A549 treated with Mapracorat at 1 μM for 4 hours (cell line): ENCODE results near the gene EIF3I. TPM values are rescaled to one million over a fixed set of nuclear protein-coding genes. Genes with fewer than 3 reads are reported as not detected.

Source experiments
- total RNA-seq: library from RNA; stranded (reverse); fragments of 200-300 nt; extraction: Qiagen RNA extraction; gene quantifications from 5 replicates; pipeline ENCODE4 v1.2.3, GENCODE V29; 2022

Gene EIF3I
- total RNA-seq = 258 to 281 TPM (median 272 TPM) in 5 replicates

DNA sequence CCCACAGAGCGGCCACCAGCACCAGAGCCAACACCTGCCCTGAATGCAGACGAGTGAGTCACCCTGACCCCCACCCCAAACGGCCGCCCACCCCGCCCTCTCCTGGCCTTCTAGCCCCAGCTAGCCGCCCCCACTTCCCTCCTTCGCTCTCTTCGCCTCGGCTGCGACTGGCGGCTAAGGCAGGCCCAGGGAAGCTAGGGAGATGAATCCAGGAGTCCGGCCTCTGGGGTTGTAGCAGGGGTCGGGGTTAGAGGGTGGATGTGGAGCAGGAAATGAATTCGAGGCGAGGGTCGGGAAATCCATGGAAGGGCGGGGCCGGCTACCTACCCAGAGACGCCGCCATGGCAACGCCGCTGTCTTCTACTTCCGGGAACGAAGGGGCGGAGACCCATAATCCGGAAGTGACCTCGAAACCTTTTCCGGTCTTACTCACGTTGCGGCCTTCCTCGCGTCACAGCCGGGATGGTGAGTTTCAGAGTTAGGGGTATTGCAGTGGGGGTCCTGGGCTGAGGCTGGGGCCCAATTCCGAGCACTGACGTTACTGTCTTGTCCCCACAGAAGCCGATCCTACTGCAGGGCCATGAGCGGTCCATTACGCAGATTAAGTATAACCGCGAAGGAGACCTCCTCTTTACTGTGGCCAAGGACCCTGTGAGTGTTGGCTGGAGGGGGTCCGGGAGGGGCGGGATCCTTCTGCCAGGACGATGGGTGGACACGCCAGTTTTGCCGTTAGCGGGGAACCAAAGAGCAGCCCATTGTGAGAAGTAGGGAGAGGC is at the start of gene EIF3I, which contains the start of gene TMEM234:
Gene EIF3I, plus strand, starts transcription at position 428 of the 776 bp plus-strand sequence. Its CDS starts 35 bp downstream, at position 463.
Gene TMEM234, minus strand, starts transcription at position 374 of the 776 bp plus-strand sequence. Its CDS starts 31 bp downstream, at position 343.

DNA sequence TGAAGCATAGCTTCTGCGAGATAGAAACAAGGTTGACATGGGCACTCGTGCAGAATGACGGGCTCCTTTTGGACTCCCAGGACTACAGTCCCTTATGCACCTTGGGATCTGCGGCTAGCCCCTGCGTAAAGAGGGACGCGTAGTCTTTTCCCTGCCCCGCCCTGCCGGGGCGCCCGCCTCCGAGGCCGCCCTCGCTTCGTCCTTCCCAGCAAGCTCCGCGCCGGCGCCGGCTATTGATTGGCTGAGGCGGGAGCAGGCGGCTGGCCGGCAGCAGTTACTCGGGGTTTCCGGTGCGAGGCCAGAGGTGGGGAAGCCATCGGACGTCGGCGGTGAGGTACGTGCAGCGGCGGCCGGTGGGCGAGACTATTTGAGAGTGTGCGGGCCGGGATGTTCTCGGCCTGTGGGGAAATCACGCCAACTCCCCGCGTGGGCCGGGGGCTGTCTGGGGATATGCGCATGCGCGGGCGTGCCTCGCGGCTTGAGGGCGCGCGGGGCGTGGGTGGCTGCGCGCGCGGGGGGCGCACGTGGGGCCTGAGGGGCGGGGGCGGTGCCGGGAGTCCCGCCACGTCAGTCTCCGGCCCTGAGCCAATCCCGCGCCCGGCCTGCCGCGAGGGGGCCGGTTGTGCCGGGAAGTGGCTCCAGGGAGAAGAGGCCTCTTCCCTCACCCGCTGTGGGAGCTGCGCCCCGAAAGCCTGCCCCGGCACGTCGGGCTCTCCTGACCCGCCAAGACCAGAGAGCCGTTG is 42.6 kb upstream of the EIF3I start, which contains the start of gene TXLNA:
Gene TXLNA, plus strand, starts transcription at position 233 of the 743 bp plus-strand sequence. CDS start 671 bp downstream, outside the sequence.

DNA sequence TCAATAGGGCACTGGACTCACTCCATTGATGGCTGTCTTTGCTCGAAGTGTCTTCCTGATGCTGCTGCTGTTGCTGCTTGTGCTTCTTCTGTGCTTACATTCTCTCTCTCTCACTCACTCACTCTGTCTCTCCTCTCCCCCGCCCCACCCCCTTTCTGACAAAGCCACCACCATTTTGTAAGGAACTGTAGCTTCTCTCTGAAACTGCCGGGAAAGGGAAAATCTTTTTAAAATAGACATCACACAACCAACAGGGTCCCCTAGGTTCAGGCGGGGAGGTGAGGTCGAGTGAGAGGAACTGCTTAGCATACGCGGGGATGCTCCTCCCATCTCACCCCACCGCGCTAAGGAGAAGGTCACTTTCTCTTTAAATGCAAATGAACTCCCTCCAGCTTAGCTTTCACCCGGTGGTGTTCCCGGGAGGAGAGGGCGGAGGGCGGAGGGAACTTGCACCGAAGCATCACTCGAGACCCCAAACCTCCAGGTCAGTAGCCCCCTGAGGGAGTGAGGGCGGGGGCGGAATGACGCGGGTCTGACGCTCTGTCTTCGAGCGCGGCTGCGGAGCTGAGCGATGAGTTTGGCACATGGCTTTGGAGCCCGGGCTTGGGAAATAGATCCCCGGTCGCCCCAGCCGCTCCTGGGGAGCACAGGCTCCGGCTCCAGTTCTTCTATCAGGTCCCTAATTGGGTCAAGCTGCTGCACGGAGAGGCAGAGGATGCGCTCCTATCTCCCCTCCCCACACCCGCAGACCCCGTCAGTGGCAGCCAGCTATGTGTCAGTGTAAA is 21.8 kb upstream of the EIF3I start, which contains the start of gene CCDC28B:
Gene CCDC28B, plus strand, starts transcription at position 370 of the 785 bp plus-strand sequence. CDS start 1,341 bp downstream, outside the sequence.

DNA sequence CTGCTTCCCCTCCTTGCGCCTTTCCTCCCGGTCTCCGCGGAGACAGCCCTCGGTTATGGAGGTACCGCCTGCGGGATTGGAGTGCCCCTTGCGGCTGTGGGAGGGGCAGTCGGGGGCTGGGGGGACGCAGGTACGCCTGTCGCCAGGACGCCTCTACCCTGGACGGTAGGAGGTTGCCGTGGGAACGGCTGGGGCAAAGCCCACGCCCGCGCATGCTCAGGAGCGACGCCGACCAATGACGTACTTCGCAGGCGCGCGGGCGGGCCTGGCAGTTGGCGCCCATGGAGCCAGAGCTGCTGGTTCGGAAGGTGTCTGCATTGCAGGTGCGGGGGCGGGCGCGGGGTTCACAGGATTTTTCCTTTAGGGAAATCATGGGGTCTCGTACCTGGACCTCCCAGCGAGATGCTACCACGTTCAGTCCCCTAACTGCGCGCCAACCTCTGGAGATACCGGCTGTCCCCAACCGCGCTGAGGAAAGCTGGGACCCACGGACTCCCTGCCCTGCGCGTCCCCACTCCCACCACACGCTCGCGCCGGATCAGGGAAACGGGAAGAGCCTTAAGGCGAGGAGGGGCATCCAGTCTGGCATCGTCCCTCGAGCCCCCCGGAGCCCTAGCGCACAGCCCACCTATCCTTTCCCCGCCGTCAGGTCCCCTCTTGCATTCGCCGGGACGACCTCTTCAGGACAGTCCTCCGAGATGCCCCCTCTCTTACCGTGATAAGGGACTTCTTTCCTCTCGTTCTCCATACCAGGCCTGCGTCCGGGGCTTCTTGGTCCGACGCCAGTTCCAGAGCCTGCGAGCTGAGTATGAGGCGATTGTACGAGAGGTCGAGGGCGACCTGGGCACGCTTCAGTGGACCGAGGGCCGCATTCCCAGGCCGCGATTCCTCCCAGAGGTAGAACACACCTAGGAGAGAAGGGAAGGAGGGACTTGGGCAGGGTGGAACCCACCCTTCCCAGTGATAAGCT is 16.5 kb upstream of the EIF3I start, which contains the start of gene IQCC:
Gene IQCC, plus strand, starts transcription at position 271 of the 970 bp plus-strand sequence. Its CDS starts 11 bp downstream, at position 282.

DNA sequence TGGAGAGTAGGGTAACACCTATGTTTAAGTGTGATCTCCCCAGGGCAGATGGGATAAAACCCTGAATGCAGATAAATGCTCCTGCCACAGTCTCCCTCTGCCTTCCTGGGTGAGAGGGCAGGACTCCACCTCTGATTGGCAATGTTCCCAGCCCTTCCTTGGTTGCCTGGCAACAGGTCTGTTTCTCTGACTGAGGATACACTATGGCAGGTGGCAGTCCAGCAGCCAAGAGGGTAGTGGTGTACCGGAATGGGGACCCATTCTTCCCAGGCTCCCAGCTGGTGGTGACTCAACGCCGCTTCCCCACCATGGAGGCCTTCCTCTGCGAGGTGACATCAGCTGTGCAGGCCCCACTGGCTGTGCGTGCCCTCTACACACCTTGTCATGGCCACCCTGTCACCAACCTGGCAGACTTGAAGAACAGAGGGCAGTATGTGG is 13.3 kb upstream of the EIF3I start, which contains the start of gene DCDC2B:
Gene DCDC2B, plus strand, starts transcription at position 199 of the 438 bp plus-strand sequence. Its CDS starts 5 bp downstream, at position 204.

DNA sequence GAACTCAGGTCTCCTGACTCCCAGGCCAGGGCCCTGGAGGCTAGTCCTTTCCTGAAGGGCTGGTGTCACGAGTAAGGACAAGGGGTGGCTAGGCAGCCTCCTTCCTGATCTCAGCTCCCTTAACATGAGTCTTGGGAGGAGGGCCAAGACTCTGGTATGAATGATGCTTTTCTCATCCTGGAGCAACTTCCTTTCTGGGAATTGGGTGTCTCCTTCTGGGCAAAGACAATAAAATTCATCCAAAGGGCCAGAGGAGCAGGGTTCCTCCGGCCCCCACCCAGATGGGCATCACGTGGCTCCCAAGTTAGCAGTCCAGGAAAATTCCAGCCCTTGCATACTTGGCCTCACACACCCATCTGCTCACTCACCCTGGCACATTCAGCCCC is 24.7 kb downstream of the EIF3I start, which contains the start of gene FAM167B:
Gene FAM167B, plus strand, starts transcription at position 335 of the 386 bp plus-strand sequence. CDS start 200 bp downstream, outside the sequence.

DNA sequence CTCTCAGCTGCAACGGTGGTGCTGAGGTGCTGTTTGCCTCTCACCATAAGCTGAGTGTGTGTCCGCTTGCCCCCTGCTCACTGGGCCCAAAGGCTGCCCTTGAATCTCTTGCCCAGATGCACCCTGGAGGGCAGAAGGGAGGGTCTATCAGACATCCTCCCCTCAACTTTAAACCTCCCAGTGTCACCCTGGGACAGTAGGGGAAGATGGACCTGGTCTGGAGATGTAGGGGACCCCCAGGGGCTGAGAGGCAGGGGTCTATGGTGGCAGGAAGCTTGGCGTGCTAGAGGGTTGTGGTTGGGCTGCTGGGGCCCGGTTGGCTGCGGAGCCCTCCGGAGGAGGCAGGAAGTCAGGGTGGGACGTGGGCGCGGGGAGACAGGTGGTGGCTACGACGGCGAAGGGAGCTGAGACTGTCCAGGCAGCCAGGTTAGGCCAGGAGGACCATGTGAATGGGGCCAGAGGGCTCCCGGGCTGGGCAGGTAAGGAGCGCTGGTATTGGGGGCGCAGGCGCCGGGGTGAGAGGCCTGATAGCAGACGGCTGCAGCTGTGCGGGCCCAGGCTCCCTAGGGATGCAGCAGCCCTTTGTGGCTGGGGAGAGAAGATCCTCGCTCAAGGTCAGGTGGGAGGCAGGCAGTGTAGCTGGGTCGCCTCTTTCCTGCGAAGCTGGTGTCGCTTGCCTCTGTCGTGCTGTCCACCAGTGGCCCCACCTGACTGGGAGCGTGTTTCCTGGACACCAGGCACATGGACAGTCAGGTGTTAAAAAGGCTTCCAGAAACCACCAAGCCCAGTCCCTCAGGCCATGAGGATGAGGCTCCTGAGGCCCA is 28.9 kb downstream of the EIF3I start, which contains the start of gene LCK:
Gene LCK, plus strand, starts transcription at position 373 of the 824 bp plus-strand sequence. CDS start 23,065 bp downstream, outside the sequence.

Other genes starting within 250 kb of the EIF3I start
- 121 to 138 TPM (median 137 TPM) in 5 replicates for gene KHDRBS1, start 208.5 kb upstream of the EIF3I start, total RNA-seq
- gene TMEM39B, start 149.5 kb upstream of the EIF3I start, total RNA-seq = 8.3 to 12.3 TPM (median 10.7 TPM) in 5 replicates
- gene KPNA6, start 114.4 kb upstream of the EIF3I start, total RNA-seq = 13.9 to 16.6 TPM (median 14.5 TPM) in 5 replicates
- gene TXLNA, start 42.7 kb upstream of the EIF3I start, total RNA-seq = 25.9 to 29.9 TPM (median 26.8 TPM) in 5 replicates
- gene CCDC28B, start 21.8 kb upstream of the EIF3I start, total RNA-seq = 1.8 to 2.4 TPM (median 2.0 TPM) in 5 replicates
- gene IQCC, start 16.7 kb upstream of the EIF3I start, total RNA-seq = 1.2 to 2.4 TPM (median 1.8 TPM) in 5 replicates
- gene DCDC2B, start 13.3 kb upstream of the EIF3I start, total RNA-seq = not detected in 5 replicates
- gene TMEM234, start 54 bp upstream of the EIF3I start, total RNA-seq = 8.2 to 9.2 TPM (median 8.7 TPM) in 5 replicates
- 0.40 to 0.70 TPM (median 0.58 TPM) in 5 replicates for gene FAM167B, start 24.8 kb downstream of the EIF3I start, total RNA-seq
- not detected in 5 replicates for gene LCK, start 28.9 kb downstream of the EIF3I start, total RNA-seq
- gene HDAC1, start 69.7 kb downstream of the EIF3I start, total RNA-seq = 52.5 to 57.3 TPM (median 53.7 TPM) in 5 replicates
- gene MARCKSL1, start 113.8 kb downstream of the EIF3I start, total RNA-seq = 56.5 to 70.2 TPM (median 68.3 TPM) in 5 replicates
- gene FAM229A, start 140.1 kb downstream of the EIF3I start, total RNA-seq = 2.5 to 5.6 TPM (median 4.0 TPM) in 5 replicates
- gene TSSK3, start 140.1 kb downstream of the EIF3I start, total RNA-seq = 0.86 TPM in 1 of 5 replicates, not detected in the others
- gene BSDC1, start 172.0 kb downstream of the EIF3I start, total RNA-seq = 17.3 to 21.5 TPM (median 20.5 TPM) in 5 replicates
- 0.01 TPM in 1 of 5 replicates, not detected in the others for gene ZBTB8B, start 242.7 kb downstream of the EIF3I start, total RNA-seq